HFF-Myc (cell line): Measurements from ENCODE around the gene FNDC8.

ENCODE experiments used
- DNase-seq: peaks from one replicate; pipeline ENCODE4 v3.0.0-alpha.2; 2011; ENCODE audit warnings: low read depth; ENCODE audit errors: extremely low read depth
- H3K4me3 ChIP-seq: replicated peaks from 2 replicates; pipeline ENCODE4 v1.5.1; 2011; ENCODE audit warnings: low read depth, mild to moderate bottlenecking, control low read depth, low read length
- TF ChIP-seq, protein P1 (sequence below): IDR thresholded peaks from 2 replicates; pipeline ENCODE4 v1.5.1; 2012; ENCODE audit warnings: mild to moderate bottlenecking, low read depth, low read length, control low read depth; ENCODE audit errors: missing control alignments

Gene FNDC8

DNA sequence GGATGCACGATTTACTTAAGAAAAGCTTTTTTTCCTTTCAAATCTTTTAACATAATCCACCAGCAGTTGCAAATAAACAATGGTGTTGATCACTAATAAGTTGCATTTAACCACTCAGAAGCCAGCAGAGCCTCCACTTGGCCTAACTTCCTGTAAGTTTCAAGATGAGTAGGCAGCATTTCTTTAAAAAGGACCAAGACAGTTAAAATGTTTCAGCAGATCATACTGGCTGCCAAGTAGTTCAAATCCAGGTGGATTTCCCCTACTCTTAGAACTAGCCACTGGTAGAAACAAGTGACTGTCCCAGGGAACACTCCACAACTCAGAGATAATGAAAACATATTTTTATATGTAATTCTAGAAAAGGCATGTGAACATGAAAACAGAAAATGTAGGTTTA is 40.9 kb upstream of the FNDC8 start:
- H3K4me3 ChIP-seq: no peak overlapping the region
- no peak for DNase-seq
- TF ChIP-seq, protein P1, sequence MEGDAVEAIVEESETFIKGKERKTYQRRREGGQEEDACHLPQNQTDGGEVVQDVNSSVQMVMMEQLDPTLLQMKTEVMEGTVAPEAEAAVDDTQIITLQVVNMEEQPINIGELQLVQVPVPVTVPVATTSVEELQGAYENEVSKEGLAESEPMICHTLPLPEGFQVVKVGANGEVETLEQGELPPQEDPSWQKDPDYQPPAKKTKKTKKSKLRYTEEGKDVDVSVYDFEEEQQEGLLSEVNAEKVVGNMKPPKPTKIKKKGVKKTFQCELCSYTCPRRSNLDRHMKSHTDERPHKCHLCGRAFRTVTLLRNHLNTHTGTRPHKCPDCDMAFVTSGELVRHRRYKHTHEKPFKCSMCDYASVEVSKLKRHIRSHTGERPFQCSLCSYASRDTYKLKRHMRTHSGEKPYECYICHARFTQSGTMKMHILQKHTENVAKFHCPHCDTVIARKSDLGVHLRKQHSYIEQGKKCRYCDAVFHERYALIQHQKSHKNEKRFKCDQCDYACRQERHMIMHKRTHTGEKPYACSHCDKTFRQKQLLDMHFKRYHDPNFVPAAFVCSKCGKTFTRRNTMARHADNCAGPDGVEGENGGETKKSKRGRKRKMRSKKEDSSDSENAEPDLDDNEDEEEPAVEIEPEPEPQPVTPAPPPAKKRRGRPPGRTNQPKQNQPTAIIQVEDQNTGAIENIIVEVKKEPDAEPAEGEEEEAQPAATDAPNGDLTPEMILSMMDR: no peak

DNA sequence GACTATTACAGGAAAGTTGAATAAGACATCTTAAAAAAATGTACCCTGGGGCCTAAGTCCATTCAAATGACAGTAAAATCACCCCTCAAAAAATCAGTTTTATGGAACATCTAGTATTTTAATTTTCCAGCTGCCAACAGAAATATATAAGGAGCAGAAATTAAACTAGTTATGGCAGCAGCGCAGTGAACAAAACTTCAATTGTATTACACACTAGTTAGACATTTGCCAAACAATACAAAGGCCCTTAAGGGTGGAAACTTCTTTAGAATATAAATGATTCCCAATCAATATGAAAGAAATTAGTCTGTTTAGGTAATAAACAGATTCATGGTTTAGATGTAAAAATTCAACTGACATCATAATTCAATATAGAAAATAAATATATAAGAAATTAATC is 39.8 kb upstream of the FNDC8 start:
- no peak overlapping the region for H3K4me3 ChIP-seq
- TF ChIP-seq, protein P1: no peak
- no peak for DNase-seq

DNA sequence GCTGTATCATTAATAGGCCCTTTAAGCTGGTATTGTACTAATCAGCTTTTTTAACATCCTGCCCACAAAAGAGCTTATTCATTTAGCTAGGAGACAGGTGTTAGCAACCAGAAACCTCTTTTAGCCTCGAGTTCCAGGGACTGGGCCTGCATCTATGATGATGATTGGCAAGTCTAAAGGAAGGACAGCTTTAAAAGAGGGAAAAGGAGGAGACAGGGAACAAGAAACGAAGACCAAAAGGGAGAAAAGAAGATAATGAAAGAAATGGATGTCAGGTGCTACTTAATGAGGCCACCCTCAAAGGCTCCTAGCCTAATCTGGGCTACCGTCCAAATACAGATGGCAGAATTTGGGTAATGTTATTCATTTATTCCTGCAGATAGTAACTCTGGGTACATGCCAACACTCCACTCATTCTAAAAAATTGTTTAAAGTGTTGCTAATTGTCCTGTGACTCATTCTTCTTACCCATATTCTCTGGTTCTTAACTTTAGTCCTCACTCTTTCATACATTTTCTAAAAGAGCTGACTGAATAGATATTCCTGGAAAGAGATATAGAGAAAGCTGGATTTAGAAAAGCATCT is 39.2 kb upstream of the FNDC8 start:
- no peak overlapping the region for H3K4me3 ChIP-seq
- TF ChIP-seq, protein P1: no peak
- peak; percentile 73 for DNase-seq

DNA sequence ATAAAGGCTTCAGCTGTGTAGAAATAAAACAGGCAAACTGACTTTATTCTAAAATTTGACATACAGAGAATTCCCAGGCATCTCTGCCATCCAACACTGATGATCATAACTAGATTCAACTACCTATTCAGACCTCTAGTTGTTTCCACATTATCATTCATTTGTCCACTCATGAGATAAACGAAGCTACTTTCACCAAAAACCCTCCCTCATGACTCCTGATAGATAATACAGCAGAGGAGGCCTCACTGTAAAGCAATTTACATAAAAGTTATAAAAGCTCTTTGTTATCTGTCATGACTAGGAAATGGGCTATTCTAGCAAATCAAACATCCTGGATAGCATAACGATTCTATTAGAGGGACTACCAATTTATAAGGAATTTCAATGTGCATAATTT is 38.3 kb upstream of the FNDC8 start:
- TF ChIP-seq, protein P1: no peak
- H3K4me3 ChIP-seq: no peak overlapping the region
- no peak for DNase-seq

DNA sequence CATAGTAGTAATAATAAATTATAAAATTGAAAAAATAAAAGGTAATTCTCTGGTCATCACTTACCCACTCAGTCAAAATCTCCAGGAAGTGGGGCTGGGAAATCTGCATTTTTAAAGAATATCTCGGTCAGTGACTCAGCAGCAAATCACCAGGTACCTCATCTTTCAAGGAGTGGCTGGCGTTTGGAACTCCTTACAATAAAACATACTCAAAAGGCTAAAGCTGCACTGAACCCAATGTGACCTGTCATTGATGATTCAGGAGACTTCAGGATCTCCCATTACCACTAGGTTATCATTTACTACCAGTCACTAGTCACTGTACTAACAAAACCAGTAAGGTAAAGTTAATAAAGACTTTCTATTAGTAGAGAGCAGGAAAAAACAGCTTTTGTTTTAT is 36.4 kb upstream of the FNDC8 start:
- TF ChIP-seq, protein P1: no peak
- no peak for DNase-seq
- no peak overlapping the region for H3K4me3 ChIP-seq

DNA sequence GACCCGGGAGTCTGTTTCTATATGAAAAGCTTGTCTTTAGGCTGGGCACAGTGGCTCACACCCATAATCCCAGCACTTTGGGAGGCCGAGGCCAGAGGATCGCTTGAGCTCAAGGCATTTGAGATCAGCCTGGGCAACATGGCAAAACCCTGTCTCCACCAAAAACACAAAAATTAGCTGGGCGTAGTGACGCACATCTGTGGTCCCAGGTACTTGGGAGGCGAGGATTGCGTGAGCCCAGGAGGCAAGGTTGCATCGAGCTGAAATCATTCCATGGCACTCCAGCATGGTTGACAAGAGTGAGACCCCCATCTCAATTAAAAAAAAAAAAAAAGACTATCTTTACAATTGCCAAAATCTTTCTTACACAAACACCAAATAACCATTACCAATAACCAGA is 35.3 kb upstream of the FNDC8 start:
- TF ChIP-seq, protein P1: no peak
- no peak for DNase-seq
- H3K4me3 ChIP-seq: no peak overlapping the region
